PC-3 (cell line): ENCODE data around the gene TIMP4.

Source experiments
- EZH2 ChIP-seq: fragments of 300-600 bp; sonication (generic); IDR thresholded peaks from one replicate; pipeline ENCODE4 v1.6.1; 2017; ENCODE audit warnings: antibody characterized with exemption, mild to moderate bottlenecking, low read length; ENCODE audit not compliant: unreplicated experiment
- EZH2phosphoT487 ChIP-seq: fragments of 300-600 bp; sonication (generic); IDR thresholded peaks from 2 replicates; pipeline ENCODE4 v1.6.1; 2018; ENCODE audit warnings: mild to moderate bottlenecking, antibody characterized with exemption, low read length, borderline replicate concordance
- TF ChIP-seq, protein P1 (sequence below): fragments of 300-600 bp; sonication (generic); conservative IDR thresholded peaks from 2 replicates; pipeline ENCODE4 v1.5.1; 2017; ENCODE audit warnings: antibody characterized with exemption, low read depth, mild to moderate bottlenecking, low read length

DNA sequence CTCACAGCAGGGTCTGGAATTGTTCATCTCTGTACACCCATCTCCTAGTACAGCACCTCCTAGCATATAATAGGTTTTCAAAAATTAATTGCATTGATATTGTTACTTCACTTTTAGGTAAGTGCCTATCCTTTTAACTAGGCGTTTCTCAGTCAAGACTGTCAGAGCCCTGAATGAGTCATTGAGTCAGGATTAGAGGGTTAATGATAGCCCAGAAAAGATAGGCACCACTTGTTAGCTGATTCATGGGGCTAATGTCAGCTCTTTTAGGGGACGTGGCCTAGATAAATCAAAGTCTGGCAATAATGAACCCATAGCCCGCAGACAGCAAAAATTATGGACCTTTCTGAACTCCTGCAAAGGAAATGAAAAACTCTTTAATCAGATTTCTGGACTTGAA lies 42.9 kb downstream of the TIMP4 start:
- TF ChIP-seq, protein P1, sequence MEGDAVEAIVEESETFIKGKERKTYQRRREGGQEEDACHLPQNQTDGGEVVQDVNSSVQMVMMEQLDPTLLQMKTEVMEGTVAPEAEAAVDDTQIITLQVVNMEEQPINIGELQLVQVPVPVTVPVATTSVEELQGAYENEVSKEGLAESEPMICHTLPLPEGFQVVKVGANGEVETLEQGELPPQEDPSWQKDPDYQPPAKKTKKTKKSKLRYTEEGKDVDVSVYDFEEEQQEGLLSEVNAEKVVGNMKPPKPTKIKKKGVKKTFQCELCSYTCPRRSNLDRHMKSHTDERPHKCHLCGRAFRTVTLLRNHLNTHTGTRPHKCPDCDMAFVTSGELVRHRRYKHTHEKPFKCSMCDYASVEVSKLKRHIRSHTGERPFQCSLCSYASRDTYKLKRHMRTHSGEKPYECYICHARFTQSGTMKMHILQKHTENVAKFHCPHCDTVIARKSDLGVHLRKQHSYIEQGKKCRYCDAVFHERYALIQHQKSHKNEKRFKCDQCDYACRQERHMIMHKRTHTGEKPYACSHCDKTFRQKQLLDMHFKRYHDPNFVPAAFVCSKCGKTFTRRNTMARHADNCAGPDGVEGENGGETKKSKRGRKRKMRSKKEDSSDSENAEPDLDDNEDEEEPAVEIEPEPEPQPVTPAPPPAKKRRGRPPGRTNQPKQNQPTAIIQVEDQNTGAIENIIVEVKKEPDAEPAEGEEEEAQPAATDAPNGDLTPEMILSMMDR = no peak
- TF ChIP-seq EZH2 (no peak), EZH2phosphoT487 (no peak)
